HG02884 (cell line): ENCODE measurements around the gene ZSCAN12.
"Not testable (repeated sequence)": the region's sequence is repeated elsewhere in the genome, so short reads cannot be mapped to it uniquely, and the experiment has no call there.

Experiments used
- ATAC-seq: cut with Tn5 transposase; IDR thresholded peaks from one replicate; pipeline ENCODE4 v1.9.1; 2021; ENCODE audit warnings: mild to moderate bottlenecking, moderate library complexity; ENCODE audit not compliant: unreplicated experiment

The ZSCAN12 gene

GRCh38 chr6:28395918-28396317 is 3.6 kb downstream of the ZSCAN12 start:
- ATAC-seq = no peak

GRCh38 chr6:28393912-28394662 is 5.5 kb downstream of the ZSCAN12 start:
- no peak for ATAC-seq

GRCh38 chr6:28390688-28391087 is 8.9 kb downstream of the ZSCAN12 start:
- ATAC-seq = no peak

GRCh38 chr6:28384143-28384533 is 15.4 kb downstream of the ZSCAN12 start:
- no peak for ATAC-seq

GRCh38 chr6:28383235-28384142 is 16.1 kb downstream of the ZSCAN12 start:
- ATAC-seq = peak; percentile 92

- no peak for ATAC-seq
Observed at GRCh38 chr6:28380381-28380780, 19.2 kb downstream of the ZSCAN12 start.

GRCh38 chr6:28378644-28379043 is 20.9 kb downstream of the ZSCAN12 start:
- no peak for ATAC-seq

GRCh38 chr6:28377879-28378278 is 21.7 kb downstream of the ZSCAN12 start:
- ATAC-seq = no peak

GRCh38 chr6:28373925-28374324 is 25.6 kb downstream of the ZSCAN12 start:
- ATAC-seq = no peak

GRCh38 chr6:28371706-28372451 is 27.7 kb downstream of the ZSCAN12 start:
- no peak for ATAC-seq

GRCh38 chr6:28371280-28371679 is 28.3 kb downstream of the ZSCAN12 start:
- no peak for ATAC-seq

- no peak for ATAC-seq
Observed at GRCh38 chr6:28370440-28370839, 29.1 kb downstream of the ZSCAN12 start.

- ATAC-seq = no peak
Observed at GRCh38 chr6:28369463-28369862, 30.1 kb downstream of the ZSCAN12 start.

GRCh38 chr6:28368522-28368921 is 31.0 kb downstream of the ZSCAN12 start:
- peak; percentile 90 for ATAC-seq

GRCh38 chr6:28365590-28365989 is 34.0 kb downstream of the ZSCAN12 start:
- not testable (repeated sequence) for ATAC-seq

- no peak for ATAC-seq
Observed at GRCh38 chr6:28360961-28361360, 38.6 kb downstream of the ZSCAN12 start.

- not testable (repeated sequence) for ATAC-seq
Observed at GRCh38 chr6:28359562-28359961, 40.0 kb downstream of the ZSCAN12 start.

- ATAC-seq = no peak
Observed at GRCh38 chr6:28357036-28357435, 42.5 kb downstream of the ZSCAN12 start.

GRCh38 chr6:28356666-28357020 is 42.9 kb downstream of the ZSCAN12 start:
- no peak for ATAC-seq

- ATAC-seq = peak; percentile 62
Observed at GRCh38 chr6:28355743-28356665, 43.5 kb downstream of the ZSCAN12 start.
